Right lobe of liver (tissue), 6 donors: ENCODE data around the gene FAM185A. TPM values are rescaled to one million over a fixed set of nuclear protein-coding genes. Genes with fewer than 3 reads are reported as not detected.

Source experiments
- ATAC-seq, 4 donors: fragments of 200-7000 bp; cut with Tn5 transposase; one replicate each; pipeline ENCODE4 v1.9.1; 2020; ENCODE audit warnings: mild to moderate bottlenecking in 4 of 4, moderate library complexity in 4 of 4
- DNase-seq, 3 donors: peaks; one replicate each; pipeline ENCODE4 v3.0.0-alpha.2; 2020
- H3K27ac ChIP-seq, 3 donors: fragments of 200-600 bp; one replicate each; pipeline ENCODE4 v1.8.0; 2022
- H3K27me3 ChIP-seq, 2 donors: fragments of 200-600 bp; one replicate each; pipeline ENCODE4 v1.8.0; 2022
- H3K36me3 ChIP-seq, 4 donors: fragments of 200-600 bp; sonication (generic) in 1 of 4; one replicate each; pipeline versions ENCODE4 v1.5.1 to v1.8.0; 2017 to 2022; ENCODE audit warnings: control low read depth in 1 of 4
- H3K4me1 ChIP-seq, 4 donors: fragments of 200-600 bp; sonication (generic) in 1 of 4; one replicate each; pipeline versions ENCODE4 v1.5.1 to v1.8.0; 2017 to 2022; ENCODE audit warnings: control low read depth in 1 of 4
- H3K4me3 ChIP-seq, 3 donors: fragments of 200-600 bp; one replicate each; pipeline ENCODE4 v1.8.0; 2022
- H3K9me3 ChIP-seq, 4 donors: fragments of 200-600 bp; sonication (generic) in 1 of 4; one replicate each; pipeline versions ENCODE4 v1.5.1 to v1.8.0; 2017 to 2022; ENCODE audit warnings: control low read depth in 1 of 4
- POLR2A ChIP-seq: fragments of 450-650 bp; IDR thresholded peaks from one replicate; pipeline ENCODE4 v1.6.1; 2017; ENCODE audit warnings: antibody characterized with exemption, mild to moderate bottlenecking
- WGBS: methylation state at CpG from one replicate; pipeline ENCODE4 v1.1.6; 2018; ENCODE audit warnings: low coverage, low lambda C conversion rate; ENCODE audit not compliant: insufficient coverage; ENCODE audit errors: missing lambda C conversion rate; 5-methylcytosine and 5-hydroxymethylcytosine counted together
- intact Hi-C, 2 donors: fragments of 100-400 bp; cut with DNase I; formaldehyde crosslinking; loops; one replicate each; pipeline versions ENCODE4 v1.11.2 to v1.14.1; 2022
- small RNA-seq, 2 experiments: library from RNA; depleted of rRNA; stranded (forward); fragments of <200 nt; gene quantifications; one replicate each; pipeline ENCODE3, GENCODE V24; 2016
- total RNA-seq, 6 experiments: library from RNA; depleted of rRNA in 2 of 6; stranded (reverse); fragments of >200 nt in 2 of 6; fragmentation: NEBNext Ultra II Directional in 3 of 6; extraction: Animal tissue kit (Norgen Biotek cat#: 25700) in 3 of 6; gene quantifications; one replicate each; pipeline versions ENCODE4 v1.1.0 to v1.2.4, GENCODE V29; 2016 to 2023
- TF ChIP-seq, protein P1 (sequence below), 4 donors: fragments of 200-600 bp in 3 of 4; fragments of 450-650 bp in 1 of 4; IDR thresholded peaks; one replicate each; pipeline versions ENCODE4 v1.5.1 to v1.8.0; 2016 to 2022; ENCODE audit warnings: antibody characterized with exemption in 4 of 4, mild to moderate bottlenecking in 2 of 4
- donor health status: DM: no; HTN: yes; CAD: no.
- donor health status: DM: no; HTN: no; CAD: no.
- donor health status: DM: no; HTN: no; CAD: no.
- donor health status: DM: no; HTN: yes; CAD: no.
- donor health status: DM: no; HTN: yes; CAD: no.

Gene FAM185A
- total RNA-seq, 6 experiments from 2014 or later, result 6.4 to 13.5 (median 8.4) TPM

GRCh38 chr7:102849538-102849937, 100.7 kb downstream of the FAM185A start:
- TF ChIP-seq, protein P1, sequence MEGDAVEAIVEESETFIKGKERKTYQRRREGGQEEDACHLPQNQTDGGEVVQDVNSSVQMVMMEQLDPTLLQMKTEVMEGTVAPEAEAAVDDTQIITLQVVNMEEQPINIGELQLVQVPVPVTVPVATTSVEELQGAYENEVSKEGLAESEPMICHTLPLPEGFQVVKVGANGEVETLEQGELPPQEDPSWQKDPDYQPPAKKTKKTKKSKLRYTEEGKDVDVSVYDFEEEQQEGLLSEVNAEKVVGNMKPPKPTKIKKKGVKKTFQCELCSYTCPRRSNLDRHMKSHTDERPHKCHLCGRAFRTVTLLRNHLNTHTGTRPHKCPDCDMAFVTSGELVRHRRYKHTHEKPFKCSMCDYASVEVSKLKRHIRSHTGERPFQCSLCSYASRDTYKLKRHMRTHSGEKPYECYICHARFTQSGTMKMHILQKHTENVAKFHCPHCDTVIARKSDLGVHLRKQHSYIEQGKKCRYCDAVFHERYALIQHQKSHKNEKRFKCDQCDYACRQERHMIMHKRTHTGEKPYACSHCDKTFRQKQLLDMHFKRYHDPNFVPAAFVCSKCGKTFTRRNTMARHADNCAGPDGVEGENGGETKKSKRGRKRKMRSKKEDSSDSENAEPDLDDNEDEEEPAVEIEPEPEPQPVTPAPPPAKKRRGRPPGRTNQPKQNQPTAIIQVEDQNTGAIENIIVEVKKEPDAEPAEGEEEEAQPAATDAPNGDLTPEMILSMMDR (IDR thresholded peaks at IDR 0.05), result no peak
- TF ChIP-seq POLR2A, result no peak
- WGBS, result 79% methylated on average over 3 of the region's 3 CpGs
- Histone ChIP-seq H3K27me3 (no peaks in the 10 kb centered on the region), H3K27ac (no peak overlapping the region), H3K9me3 (no peaks in the 10 kb centered on the region), H3K36me3 (no peaks in the 10 kb centered on the region), H3K4me1 (no peaks in the 10 kb centered on the region), H3K4me3 (no peak overlapping the region)
- DNase-seq (no peak), ATAC-seq (no peak)
- intact Hi-C loops, result no loop called here

DNA sequence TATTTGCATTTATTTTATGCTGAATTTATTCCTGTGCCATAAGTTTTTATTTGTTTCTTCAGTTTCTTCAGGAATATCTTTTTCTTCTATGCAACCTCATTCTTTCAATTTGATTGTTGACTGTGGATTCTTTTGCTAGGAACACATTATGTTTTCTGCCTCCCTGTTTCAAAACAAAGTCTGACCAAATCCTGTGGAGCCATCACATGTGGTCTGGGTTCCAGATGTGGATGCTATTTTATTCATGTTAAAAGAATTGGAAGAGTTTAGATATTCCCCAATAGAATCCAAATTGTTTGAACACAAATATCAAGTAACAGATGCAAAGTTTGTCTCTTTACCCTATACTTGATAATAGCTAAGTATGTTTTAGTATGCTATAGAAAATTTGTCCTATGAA, 107.2 kb downstream of the FAM185A start:
- TF ChIP-seq POLR2A, result no peak
- TF ChIP-seq, protein P1 (IDR thresholded peaks at IDR 0.05), result no peak
- H3K27ac ChIP-seq, result no peak overlapping the region
- intact Hi-C loops, result no loop called here
- no peaks in the 10 kb centered on the region for H3K27me3 ChIP-seq
- H3K4me3 ChIP-seq, result no peak overlapping the region
- DNase-seq (no peak), ATAC-seq (no peak)
- H3K36me3 ChIP-seq, result no peaks in the 10 kb centered on the region
- H3K4me1 ChIP-seq, result no peaks in the 10 kb centered on the region
- H3K9me3 ChIP-seq, result no peaks in the 10 kb centered on the region

Small RNA genes within 50 kb of the gene (small RNA-seq; reads per million reads assigned to genes)
- gene RNU6-1136P, result 0 reads per million in 2 experiments

Other genes starting within 250 kb of the FAM185A start
- gene RASA4B, start 231.2 kb upstream of the FAM185A start, total RNA-seq, result 1 to 10 TPM; 1.1 to 3.4 (median 2.7) TPM
- 10 to 100 TPM in 2 of 6 experiments, 1 to 10 TPM in 2, under 1 TPM in 1, not detected in 1; 0.43 to 10.8 (median 7.9) TPM for gene UPK3BL2, start 205.3 kb upstream of the FAM185A start, total RNA-seq
- under 1 TPM in 2 of 6 experiments, not detected in 4; 0.13 to 0.30 TPM for gene SPDYE2, start 197.8 kb upstream of the FAM185A start, total RNA-seq
- gene POLR2J3, start 176.4 kb upstream of the FAM185A start, total RNA-seq, result 10 to 100 TPM in 4 of 6 experiments, 1 to 10 TPM in 2; 6.3 to 25.3 (median 12.9) TPM
- gene RASA4, start 132.2 kb upstream of the FAM185A start, total RNA-seq, result 10 to 100 TPM in 1 of 6 experiments, 1 to 10 TPM in 5; 1.9 to 10.5 (median 7.2) TPM
- gene UPK3BL1, start 106.2 kb upstream of the FAM185A start, total RNA-seq, result 10 to 100 TPM in 2 of 6 experiments, 1 to 10 TPM in 4; 6.2 to 12.4 (median 8.8) TPM
- not detected for gene SPDYE2B, start 98.7 kb upstream of the FAM185A start, total RNA-seq
- 1 to 10 TPM in 4 of 6 experiments, under 1 TPM in 2; 0.25 to 9.5 (median 5.2) TPM for gene POLR2J2, start 77.3 kb upstream of the FAM185A start, total RNA-seq
- gene LRRC17, start 164.0 kb downstream of the FAM185A start, total RNA-seq, result 1 to 10 TPM in 3 of 6 experiments, under 1 TPM in 3; 0.64 to 1.8 (median 1.3) TPM